GM04503 (cell line): ENCODE results near the gene CENPP.
"Not testable (repeated sequence)": the region's sequence is repeated elsewhere in the genome, so short reads cannot be mapped to it uniquely, and the experiment has no call there.

Experiments
- DNase-seq: peaks from one replicate; pipeline ENCODE4 v3.0.0-alpha.2; 2012; ENCODE audit warnings: low read depth

Gene CENPP

DNA sequence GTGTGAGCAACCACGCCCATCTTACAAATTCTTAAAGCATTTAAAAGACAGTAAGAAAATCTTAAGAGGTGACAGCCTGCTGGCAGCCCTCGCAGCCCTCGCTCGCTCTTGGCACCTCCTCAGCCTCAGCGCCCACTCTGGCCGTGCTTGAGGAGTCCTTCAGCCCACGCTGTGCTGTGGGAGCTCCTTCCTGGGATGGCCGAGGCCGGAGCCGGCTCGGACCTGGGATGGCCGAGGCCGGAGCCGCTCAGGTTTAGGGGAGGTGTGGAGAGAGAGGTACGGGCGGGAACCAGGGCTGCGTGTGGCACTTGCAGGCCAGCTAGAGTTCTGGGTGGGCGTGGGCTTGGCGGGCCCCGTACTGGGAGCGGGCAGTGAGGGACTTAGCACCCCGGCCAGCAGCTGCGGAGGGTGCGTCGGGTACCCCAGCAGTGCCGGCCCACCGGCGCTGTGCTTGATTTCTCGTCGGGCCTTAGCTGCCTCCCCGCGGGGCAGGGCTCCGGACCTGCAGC, 219.3 kb downstream of the CENPP start:
- DNase-seq: no peak

DNA sequence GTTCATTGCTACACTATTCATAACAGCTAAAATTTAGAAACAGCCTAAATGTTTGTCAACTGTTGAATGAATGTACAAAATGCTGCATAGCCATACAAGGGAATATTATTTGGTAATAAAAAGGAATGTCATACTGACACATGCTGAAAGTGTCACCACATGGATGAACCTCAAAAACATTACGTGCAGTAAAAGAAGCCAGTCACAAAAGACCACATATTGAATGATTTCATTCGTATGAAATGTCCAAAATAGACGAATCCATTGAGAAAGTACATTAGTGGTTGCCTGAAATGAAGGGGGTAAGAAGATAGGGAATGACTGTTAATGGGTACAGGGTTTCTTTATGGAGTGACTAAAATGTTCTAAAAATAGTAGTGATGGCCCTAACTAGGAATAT, 221.6 kb downstream of the CENPP start:
- DNase-seq: no peak

DNA sequence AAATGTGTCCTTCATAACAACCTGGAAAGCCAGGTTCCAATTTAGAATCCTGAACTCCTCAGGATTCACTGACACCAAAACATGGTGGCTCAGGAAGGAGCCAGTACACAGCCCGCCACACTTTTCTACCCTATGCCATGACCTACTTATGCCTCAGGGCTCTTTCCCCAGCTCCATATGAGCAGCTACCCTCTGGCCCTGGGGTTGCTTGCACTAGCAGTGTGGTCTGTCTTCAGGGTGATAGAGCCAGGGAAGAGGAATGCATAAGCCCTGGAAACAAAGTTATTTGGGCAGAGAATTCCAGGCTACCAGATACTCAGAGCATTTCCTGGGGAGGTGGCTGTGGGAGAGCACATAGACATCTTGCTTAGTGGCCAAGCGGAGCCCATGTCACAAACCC, 225.0 kb downstream of the CENPP start:
- no peak for DNase-seq

DNA sequence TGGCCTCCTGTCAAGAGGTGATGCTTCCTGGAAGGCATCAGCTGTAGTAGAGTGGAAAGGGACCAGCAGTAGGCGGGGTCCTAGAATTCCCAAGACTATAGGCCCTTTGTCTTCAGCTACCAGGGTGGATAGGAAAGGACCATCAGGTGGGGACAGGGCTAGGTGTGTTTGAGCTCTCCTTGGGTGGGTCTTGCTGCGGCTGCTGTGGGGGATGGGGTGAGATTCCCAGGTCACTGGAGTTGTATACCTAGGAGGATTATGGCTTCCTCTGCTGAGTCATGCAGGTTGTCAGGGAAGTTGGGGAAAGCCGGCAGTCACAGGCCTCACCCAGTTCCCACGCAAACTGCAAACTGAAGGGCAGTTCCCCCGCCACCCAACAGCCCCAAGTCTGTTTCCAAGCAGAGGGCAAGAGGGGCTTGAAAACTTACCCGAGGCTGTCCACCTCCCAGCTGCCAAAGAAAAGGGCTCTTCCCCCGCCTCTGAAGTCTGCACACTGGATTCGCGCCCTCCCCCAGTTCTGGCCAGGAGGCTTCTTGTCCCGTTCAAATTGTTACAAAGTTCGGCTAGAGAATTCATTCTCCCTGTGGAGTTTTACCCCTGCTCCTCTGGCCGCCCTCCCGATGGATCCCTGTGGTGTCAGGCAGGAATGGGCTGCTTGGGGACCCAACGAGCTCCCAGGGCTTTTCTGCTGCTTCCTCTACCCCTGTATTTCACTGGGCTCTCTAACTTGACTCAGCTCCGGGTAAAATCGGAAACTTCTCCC, 233.0 kb downstream of the CENPP start:
- no peak for DNase-seq

DNA sequence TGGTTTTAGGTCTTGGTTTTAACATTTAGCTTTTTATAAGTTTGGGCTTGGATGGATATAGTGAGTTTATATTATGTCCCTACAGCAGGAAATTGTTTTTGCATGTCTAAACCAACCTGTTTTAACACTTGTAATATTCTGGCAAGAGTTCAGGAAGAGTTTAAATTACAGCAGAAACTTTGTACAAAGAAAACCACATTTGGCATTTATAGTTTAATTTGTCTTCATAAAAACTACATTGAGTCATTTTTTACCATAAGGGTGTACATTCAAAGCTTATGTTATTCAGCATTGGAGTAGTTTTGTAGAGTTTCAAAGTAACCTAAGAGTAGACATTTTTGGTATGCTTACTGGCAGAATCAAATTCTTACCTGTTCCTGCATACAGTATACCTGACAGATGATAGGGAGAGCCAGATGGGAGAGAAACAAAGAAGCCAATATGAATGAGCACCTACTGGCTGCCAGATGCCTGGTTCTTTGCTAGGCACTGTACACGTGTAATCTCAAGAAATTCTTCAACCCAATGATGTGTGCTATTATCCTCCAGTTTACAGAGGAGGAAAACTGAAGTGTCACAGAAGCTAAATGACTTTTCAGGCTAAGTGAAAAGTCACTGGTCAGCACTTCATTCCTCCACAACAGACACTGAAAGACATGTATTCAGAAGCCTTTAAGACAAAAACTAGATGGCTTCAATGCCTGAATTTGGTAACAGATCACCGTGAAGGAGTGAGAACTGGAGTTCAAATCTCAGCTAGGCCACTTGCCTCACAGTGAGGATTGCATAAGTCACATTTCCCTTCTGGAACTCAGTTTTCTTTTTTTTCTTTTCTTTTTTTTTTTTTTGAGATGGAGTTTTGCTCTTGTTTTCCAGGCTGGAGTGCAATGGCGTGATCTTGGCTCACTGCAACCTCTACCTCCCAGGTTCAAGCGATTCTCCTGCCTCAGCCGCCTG, 235.9 kb downstream of the CENPP start:
- no peak for DNase-seq

DNA sequence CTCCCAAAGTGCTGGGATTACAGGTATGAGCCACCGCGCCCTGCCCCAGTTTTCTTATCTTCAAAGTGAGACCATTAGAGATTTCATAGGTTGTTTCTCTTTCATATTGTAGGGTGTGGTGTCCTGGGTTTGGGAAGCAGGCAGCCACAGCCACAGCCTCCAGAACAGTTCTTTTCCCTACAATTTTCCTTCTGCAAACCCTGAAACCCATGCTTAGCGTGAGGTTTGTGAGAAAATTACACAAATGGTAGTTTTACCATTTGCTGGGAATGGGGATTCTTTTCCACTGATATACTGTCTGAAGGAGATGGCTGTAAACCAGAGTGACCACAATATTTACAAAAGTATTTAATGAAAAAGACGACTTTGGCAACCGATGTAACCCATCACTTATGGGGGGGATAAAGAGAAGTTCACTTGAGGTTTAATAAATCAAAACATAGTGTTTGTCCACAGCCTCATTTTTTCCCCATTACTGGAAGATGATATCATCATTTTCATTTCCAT, 236.8 kb downstream of the CENPP start:
- peak; percentile 58 for DNase-seq

DNA sequence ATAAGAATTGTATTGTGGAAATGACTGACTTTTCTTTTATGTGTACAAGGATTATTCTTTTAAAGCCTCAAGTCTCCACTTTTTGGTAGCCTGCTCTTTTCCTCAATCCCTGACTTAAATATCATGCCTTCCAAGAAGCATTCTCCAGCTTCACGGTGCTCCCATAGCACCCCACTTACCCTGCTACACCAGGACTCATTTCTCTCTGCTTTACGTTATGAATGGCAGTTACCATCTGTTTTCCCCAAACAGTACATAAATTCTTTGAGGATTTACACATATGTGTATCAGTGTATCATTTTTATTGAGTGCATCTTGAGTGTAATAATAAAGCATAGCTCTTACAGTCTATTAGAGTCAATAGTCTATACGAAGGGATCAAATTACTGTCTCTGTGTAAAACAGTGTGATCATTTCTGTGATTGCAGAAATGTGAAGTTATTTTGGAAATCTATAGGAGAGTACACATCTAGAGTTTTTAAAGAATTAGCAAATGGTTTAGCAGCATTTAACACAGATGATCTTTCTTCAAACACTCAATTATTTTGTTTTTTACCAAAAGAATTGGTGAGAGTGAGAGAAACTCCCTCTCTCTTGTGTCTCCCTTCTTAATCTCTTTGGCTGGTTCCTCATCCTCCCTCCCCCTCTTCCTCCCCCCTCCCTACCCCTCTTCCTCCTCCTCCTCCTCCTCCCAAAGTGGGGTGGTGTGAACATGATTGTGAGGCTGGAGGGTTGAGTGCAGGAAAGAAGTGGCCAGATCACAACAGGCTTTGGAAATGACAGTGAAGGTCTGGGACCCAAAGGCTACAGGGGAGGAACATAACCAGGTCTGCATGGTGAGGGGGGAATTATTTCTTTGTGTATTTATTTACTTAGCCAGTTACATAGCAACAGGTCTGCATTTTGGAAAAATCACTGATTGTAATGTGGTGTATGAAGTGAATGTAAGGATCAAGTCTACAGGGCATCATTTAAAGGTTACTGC, 237.7 kb downstream of the CENPP start:
- no peak for DNase-seq

DNA sequence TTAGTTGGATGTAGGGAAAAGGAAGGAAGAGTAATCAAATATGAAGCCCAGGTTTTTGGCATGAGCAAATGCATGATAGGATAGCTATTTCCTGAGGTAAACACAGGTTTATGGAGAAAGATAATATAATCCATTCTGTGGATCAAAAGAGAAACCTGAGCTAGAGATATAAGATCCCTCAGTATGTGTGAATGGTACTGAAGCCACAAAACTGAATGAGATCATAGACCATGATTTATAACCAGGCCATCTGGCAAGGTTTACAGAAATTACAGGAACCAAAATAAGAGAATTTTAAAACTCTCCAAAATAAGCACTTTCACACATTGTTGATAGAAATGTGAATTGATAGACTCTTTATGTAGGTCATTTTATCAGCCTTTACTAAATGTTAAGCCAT, 238.8 kb downstream of the CENPP start:
- DNase-seq: no peak

DNA sequence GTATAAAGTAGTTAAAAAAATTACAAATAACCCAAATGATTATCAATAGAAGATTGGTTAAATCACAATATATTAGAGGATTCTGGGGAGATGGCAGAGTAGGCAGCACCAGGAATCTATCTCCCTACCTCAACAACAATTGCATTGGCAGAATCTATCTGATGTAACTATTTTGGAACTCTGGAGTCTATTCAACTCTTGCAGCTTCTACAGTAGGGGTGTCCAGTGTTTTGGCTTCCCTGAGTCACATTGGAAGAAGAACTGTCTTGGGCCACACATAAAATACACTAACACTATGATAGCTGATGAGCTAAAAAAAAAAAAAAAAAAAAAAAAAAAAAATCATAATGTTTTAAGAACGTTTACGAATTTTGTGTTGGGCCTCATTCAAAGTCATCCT, 239.2 kb downstream of the CENPP start:
- peak; percentile 45 for DNase-seq

DNA sequence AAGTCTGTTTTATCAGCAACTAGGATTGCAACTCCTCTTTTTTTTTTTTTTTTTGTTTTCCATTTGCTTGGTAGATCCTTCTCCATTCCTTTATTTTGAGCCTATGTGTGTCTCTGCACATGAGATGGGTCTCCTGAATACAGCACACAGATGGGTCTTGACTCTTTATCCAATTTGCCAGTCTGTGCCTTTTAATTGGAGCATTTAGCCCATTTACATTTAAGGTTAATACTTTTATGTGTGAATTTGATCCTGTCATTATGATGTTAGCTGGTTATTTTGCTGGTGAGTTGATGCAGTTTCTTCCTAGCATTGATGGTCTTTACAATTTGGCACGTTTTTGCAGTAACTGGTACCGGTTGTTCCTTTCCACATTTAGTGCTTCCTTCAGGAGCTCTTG, 246.1 kb downstream of the CENPP start:
- DNase-seq: not testable (repeated sequence)

DNA sequence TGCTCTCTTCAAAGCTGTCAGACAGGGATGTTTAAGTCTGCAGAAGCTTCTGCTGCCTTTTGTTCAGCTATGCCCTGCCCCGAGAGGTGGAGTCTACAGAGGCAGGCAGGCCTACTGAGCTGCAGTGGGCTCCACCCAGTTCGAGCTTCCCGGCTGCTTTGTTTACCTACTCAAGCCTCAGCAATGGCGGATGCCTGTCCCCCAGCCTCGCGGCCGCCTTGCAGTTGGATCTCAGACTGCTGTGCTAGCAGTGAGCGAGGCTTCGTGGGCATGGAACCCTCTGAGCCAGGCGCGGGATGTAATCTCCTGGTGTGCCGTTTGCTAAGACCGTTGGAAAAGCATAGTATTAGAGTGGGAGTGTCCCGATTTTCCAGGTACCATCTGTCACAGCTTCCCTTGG, 247.9 kb downstream of the CENPP start:
- DNase-seq: not testable (repeated sequence)

DNA sequence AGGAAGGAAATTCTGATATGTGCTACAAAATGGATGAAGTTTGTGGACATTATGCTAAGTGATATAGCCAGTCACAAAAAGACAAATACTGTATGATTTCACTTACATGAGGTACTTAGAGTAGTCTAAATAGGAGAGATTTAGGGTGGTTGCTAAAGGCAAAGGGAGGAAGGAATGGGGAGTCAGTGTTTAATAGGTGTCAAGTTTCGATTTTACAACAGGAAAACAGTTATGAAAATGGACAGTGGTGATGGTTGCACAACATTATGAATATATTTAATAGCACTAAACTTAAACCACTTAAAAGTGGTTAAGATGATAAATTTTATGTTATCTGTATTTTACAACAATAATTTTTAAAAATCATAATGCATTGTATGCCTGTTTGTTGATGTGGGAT, 250.4 kb downstream of the CENPP start:
- DNase-seq: no peak

DNA sequence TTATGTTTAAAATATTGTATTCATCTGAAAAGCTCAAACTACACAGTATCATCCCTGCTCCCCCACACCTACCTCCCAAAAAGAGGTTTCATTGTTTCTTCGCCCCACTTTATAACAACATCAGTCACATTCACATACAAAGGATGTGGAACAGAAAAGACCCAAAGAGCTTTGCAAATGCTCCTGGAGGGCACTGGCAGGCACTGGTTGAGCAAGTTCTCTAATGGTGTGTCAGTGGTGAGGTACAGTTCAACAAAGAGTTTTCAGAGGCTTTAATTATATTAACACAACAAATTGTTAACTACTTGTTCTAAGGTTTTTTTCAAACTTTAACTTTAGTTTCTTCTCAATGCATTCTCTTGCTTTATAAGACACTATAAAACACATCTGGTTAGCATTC, 264.2 kb downstream of the CENPP start:
- no peak for DNase-seq

DNA sequence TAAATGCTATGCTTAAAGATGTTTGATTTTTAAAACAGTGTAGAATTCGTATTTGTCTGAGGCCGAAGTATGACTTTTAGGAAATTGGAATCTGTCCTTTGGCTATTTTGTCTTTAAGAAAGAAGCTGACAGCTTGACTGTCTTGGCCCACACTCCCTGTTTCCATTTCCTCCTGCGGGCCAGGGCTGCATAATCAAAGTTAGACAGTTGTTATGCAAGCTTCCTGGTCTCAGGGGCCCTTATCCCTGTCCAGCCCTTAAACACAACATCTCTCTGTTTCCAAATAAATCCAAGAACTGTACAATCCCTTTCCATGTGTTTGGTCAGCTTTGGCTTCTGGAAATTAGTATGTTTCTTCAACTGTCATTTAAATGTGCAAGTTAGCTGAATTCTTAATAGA, 264.6 kb downstream of the CENPP start:
- no peak for DNase-seq

DNA sequence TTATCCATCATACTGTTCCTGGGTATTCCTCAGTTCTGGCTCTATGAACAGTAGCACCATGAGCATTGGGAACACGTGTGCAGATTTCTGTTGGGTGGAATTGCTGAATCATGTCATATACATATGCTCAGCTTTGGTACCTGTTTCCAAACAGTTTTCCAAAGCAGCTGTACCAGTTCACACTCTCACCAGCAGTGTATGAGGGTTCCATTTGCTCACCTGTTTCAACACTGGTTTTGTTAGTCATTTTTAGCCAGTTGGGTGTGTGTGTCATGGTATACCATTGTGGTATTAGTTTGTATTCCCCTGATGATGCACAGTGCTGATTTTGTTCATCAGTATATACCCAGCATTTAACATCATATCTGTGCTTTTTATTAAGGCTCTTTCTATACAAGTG, 266.8 kb downstream of the CENPP start:
- DNase-seq: no peak

DNA sequence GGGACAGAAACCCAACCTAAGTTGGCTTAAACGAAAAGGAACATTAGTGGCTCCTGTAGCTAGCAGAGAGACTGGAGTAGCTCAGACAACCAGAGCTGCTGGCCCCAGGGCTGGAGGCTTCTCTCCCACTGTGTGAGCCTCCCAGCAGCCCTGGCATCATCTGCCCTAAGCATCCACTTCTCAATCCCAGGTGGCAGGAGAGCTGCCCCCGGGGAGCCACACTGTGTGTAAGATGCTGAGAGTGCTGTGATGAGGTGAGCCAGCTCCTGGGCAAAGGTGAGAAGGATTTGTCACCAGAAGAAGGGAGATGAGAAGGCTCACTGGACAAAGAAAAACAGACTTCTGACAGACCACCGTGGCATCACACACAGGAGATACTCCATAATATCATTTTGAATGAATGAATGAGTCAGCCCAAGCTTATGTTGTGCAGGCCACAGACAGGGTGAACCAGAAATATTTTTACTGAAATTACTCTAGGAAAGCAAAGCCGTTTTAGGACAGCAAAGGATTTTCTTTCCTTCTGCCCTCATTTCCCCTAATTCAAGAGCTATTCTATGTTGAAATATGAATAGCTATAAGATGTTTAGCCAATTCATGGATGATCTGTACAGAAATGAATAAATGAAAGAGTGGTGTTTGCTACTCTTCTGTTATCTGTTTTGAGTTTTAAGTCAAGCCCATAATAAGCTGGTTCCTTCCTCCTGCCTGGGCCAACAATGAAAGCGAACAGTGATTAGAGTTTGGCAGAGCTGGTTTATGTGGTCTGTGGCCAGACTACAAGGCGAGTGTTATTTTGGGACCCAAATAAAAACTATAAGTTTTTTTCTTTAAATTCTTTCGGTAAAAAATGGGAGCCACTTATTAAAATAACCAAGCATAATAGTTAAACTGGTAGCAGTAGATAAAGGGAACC, 267.5 kb downstream of the CENPP start:
- DNase-seq: no peak

DNA sequence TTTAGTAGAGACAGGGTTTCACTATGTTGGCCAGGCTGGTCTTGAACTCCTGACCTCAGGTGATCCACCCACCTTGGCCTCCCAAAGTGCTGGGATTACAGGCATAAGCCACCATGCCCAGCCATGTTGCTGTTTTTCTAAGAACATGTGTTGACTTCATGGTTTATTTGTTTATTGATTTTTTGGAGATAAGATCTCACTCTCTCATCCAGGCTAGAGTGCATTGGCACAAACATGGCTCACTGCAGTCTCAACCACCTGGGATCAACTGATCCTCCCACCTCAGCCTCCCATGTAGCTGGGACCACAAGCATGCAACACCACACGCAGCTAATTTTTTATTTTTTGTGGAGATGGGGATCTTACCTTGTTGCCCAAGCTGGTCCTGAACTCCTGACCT, 269.3 kb downstream of the CENPP start:
- DNase-seq: not testable (repeated sequence)

DNA sequence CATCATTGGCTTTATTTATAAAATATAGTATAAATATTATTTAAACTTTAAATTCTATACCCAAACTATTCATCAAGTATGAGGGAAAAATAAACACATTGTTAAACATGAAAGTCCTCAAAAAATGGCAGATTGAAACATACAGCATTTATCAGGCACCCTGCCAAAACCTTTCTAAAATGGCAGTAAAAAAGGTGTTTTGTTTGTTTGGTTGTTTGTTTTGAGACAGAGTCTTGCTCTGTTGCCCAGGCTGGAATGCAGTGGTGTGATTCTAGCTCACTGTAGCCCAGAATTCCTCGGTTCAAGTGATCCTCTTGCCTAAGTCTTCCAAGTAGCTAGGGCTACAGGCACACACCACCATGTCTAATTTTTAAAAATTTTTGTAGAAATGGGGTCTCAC, 270.2 kb downstream of the CENPP start:
- no peak for DNase-seq

DNA sequence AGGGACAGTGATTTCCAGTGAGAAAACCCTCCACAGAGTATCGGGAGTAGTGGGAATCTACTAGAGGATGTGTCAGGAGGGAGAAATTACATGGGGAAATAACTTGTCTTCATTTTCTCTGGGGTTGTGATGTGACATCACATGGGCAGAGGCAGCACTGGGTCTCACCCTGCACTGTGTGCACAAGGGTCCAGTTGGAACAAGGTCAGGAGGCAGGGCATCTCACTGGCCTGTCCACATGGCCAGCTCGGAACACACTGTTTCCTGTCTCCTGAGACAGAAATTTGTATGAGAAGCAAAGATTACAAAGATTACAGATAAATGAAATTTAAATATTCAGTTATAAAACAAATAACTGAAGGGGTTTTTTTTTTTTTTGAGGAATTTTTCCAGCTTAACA, 272.6 kb downstream of the CENPP start:
- no peak for DNase-seq

DNA sequence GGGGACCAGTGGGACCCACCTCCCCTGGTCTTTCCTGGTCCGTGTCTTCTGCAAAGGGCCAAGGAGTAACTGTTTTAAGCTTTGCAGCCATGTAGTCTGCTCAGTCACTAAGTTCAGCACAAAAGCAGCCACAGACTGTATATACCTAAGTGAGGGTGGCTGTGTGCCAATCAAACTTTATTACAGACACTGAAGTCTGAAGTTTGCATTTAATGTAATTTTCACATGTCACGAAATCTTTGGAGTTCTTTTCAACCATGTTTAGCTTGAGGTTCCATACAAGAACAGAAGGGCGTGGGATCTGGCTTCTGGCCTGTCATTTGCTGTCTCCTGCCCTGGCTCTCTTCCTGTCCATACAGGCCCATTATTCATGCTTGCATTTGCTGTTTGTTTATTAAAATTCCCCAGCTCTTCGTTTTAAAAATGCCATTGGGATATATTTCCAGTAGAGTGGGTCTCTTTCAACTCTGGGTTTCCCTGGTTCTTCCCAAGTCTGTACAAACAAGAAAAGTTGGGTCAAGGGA, 274.2 kb downstream of the CENPP start:
- DNase-seq: no peak
